HL-60/S4 treated with retinoic acid at 250 ng/mL for 4 days and 3 days (cell line): ENCODE results near the gene CDK18.
"Not testable (repeated sequence)": the region's sequence is repeated elsewhere in the genome, so short reads cannot be mapped to it uniquely, and the experiment has no call there.

ENCODE experiments used
- in situ Hi-C: fragments of 300-500 bp; cut with MboI; formaldehyde crosslinking; loops from 2 replicates; pipeline ENCODE4 v1.7.0; 2022; ENCODE audit warnings: low sequenced_read_pairs

The CDK18 gene

DNA sequence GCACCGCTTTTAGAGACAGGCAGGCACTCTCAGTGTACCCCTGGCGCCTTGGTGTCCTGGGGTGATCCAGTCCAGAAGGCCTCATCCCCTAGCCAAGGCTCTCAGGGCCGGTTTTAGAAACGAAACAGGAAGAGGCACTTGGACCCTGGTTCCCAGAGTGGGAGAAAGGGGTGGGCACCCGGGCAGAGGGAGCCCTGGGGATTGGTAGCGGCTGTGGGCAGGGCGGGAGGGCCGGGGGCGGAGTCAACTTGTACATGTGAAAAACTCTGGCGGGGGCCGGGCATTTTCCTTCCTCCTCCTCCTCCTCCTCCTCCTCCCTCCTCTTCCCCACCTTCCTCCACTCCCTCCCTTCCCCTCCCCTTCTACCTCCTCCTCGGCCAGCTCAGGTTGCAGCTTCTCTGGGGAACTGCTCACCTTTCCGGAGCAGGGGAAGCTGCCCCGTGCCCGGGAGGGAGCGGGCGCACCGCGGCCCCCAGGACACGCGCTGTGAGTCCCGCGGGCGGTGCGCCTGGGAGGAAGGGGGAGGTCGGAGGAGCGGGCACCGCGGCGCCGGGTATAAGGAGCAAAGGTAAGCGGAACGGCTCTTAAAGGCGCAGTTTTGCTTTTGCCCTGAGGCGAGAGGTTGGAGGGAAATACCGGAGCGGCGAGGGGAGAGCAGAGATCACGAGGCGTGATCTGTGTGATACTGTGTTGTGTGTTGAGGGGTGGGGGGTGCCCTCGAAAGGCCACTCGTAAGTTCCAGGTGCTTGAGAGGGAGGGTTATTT, at the start of gene CDK18:
TSS of gene CDK18 (plus strand) at position 359 of the 765 bp plus-strand sequence. CDS start 18,499 bp downstream, outside the sequence.
- in situ Hi-C loops: no loop called here

DNA sequence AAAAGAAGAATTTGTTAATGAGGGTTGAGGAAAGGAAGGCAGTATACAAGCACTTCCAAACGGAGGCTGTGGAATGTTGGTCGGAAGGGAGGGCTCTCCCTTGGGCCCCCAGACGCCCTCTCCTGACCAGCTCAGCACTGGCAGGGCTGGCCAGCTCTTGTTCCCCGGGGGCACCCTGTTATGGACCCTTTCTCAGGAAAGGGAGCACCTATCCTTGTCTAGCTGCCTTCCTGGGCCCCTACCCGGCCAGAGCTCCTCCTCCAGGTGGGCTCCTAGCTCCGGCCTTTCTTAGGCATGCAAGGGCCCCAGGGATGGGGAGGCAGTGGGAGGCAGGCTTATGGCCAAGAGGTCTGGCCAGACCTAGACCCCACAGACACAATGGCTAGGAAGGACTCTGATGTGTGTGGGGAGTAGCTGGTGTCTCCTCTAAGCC, 49.5 kb upstream of the CDK18 start:
- in situ Hi-C loops: no loop called here

DNA sequence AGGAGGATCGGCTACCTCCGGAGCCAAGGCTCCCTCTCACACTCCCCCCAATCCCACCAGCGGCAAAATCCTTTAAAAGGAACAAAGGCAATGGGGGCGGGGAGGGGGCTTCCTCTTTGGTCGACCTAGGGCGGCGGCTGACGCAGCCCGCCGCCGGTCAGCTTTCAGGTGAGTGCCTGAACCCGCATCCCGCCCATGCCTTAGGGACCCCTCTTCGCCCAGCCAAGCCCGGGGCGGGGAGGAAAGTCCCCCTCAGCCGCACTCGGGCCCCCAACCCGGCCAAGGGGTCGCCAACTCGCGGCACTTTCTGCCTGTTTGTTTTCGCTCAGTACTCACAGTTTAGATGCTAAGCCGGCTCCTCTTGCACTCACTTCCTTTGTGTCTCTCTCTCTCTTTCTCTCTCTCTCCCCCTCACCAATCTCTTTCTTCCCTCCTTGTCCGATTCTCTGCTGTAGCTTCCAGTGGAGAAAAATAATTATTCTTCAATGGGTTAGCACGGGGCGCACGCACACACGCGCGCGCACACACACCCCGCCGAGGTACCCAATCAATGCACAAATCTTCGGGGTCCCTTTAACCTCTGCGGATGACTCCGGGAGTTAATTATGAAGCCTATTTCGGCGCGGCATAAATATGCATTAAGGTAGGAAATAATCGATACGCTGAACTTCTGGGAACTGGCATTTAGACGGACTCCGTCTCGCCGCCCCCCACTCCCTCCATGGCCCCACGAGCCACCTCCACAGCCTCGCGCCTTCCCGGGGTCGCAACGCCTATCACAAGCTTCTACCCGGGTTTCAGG, 48.7 kb upstream of the CDK18 start, which contains the start of gene BLACAT1:
TSS of gene BLACAT1 (minus strand) at position 465 of the 802 bp plus-strand sequence.
- in situ Hi-C loops: no loop called here

DNA sequence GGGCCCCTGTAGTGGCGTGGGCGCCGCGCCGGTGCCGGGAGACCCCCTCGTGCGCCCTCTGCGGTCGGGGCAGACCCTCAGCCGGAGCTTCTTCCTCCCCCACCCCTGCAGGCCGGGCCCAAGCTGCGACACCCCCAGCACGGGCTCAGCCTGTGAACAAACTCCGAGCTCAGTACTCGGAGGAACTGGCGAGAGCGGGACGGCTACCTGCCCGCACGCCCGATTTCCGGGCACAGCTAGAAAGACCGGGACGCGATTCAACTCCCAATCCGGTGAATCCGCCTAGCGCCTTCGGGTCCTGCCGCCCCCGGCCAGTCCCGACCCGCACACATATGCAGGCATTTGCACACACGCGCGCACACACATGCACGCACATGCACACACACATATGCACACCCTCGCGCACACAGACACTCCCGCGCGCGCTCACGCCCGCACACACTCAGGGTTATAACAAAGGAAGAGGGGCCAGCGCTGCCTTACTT, 48.0 kb upstream of the CDK18 start:
- in situ Hi-C loops: no loop called here

DNA sequence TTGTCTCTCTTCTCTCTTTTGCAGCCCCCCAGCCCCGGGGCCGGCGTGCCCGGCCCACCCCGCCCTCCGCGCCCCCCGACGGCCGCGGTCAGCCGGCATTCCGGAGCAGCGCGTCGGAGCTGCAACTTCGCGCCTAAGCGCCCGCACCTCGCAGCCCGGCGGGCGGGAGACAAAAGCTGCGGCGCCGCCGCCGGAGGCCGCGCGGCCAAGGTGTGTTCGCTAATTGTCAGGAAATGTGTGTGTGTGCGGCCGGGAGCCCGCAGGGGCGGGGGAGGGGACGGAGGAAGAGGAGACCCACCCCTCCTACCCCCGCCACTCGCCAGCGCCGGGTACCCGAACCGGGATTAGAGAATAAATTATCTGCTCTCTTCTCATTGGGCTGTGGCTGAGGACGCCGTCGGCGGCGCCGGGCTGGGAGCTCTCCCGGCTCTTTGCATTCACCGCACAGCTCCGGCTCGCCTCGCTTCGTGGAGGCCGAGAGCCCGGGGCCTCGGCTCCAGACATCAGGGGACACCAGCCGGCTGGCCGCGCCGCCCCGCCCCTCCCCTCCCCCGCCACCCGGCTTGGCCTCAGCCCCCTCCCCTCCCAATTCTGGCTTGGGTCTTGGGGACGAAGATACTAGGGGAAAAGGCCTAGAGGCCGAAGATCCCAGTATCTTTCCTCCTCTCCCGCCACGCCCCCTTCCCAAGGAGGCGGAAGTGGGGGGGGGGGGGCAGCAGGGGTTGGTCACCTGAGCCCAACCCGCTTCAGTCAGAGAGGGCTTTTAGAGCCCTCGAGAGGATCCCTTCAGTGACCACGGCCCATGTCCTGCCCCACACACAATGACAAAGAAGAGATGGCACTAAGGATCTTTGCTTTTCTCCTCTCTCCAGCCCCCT, 47.4 kb upstream of the CDK18 start:
- in situ Hi-C loops: no loop called here

DNA sequence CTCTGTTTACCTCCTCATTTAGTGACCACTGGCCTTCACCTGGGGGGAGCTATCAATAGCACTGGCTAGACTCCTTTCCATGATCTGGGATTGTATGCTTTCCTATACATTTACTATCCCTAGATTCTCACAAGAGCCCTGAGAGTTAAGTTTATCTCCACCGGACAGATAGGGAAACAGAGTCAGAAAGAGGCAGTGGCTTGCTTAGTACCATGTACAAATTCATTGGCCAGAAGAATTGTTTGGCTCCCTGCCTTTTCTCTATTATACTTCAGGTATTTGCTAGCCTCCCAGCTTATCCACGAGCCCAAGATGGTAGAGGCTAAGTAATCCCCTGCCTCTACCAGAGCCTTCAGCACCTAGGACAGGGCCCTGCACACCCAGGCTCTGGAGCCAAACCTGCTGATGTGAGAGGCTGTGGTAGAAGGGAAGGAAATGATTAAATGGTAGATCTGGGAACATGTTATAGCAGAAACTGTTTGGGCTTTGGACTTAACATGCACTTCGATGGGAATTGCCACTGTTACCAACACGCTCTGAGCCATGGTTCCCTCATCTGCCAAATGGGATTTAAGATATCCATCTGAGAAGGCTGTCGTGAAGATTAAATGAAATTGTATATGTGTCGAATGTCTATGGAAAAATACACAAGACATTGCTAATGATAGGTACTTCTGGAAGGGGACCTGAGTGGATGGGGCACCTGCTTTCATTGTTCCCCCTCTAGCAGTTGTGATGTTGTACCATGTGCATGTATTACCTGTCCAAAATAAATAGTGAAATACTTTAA, 45.5 kb upstream of the CDK18 start:
- in situ Hi-C loops: no loop called here

DNA sequence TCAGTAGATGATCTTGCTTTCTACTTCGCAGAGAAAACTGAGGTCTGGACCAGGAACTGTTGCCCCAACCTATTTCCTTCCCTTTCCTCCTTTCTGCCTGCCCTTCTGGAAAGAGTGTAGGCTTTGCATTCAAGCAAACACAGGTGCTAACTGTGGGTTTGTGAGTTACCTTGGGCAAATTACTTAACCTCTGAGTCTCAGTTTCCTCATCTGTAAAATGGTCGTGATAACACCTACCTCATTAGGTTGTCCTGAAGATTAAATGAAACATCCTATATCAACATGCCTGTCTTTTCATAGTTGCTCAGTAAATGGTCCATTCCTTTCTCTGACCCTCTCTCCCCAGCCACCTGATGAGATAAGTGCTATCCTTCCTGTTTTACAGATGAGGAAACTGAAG, 39.1 kb upstream of the CDK18 start:
- in situ Hi-C loops: no loop called here

DNA sequence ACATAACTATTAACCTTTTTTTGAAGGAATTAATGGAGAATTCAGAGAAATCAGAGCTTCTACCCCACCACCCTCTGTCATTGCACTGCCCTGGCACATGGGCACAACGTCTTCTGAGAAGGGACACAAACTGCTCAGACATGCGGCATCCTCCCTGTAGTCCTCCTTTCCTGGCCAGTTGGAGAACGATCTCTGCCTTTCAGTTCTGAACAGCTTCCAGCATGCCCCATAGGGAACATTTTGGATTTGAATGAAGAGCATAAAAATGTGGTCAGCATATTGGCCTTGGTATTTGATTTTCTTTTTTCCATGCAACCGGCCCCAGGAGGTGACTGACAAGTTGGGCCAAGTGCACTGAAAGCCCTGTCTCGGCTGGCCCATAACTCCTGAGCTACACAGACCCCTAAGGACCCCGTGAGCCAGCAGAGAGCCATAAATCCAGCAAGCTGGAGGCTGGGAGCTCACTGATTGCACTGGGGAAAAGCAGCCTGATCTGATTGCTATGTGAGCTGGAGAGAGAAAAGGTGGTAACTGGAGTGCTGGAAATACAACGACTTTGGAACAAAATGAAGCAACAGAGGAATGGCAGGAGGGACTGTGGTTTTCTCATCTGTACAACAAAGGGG, 37.8 kb upstream of the CDK18 start:
- in situ Hi-C loops: no loop called here

DNA sequence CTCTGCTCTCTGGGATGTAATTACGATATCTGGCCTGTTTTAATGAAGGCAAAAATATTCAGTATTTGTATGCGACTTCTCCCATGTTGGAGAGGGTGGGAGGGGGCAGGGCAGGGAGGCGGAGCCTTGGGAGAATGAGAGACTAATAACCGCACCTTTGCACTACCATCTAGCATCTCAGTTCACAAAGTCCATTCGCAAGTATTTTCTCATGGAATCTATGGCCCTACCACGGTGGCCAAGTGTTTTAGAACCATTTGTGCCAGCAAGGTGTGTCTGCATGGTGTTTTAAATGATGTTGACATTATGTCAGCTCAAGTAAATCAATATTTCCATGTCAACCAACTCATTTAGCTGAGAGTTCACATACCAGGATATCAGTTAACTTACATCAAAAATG, 34.3 kb upstream of the CDK18 start:
- in situ Hi-C loops: no loop called here

DNA sequence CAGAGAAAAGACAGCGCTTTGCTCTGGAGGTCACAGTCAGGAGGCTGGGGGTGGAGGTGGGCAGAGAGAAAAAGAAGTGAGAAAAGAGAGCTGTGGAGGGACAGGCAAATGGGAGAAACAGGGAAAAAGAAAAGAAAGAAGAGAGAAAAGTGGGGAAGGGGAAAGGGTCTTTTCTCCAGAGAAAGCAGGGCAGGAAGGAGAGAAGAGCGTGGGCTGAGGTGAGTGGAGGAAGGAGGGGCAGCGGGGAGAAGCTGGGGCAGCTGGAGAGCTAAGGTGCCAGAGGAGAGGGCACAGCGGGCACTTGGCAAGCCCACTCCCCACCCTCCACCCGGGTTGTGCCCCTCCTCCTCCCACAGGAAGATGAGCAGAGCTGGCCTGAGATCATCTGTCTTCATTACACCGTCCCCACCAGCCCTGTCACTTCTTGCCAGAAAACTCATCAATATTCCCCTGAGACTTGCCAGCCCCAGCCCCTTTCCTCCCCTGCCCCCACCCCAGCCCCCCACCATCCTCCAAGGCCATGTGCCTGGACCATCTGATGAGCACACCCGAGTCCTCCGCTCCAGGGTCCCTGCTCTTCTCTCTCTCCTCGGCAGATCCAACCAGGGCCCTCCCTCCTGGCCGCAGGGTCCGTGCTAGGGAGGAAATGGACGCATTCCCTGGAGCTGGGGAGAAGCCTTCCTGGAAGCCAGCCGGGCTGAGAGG, 31.6 kb upstream of the CDK18 start:
- in situ Hi-C loops: no loop called here

DNA sequence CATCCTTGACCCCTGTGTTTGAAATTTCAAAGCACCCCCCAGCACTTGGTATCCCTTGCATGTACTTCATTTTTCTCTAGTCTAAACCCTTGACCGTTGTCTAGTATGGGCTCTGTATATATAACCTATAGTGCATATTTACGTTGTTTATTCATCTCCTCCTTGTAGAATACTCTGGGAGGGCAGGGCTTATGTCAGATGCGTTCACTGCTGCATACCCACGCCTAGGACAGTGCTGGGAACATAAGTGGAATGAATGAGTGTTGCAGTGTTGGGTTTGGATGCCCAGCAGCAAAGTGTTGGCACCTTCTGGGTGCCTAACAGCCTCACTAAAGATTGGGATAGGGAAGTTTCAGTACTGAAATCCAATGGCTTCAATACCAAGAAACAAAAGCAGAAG, 31.0 kb upstream of the CDK18 start:
- in situ Hi-C loops: no loop called here

DNA sequence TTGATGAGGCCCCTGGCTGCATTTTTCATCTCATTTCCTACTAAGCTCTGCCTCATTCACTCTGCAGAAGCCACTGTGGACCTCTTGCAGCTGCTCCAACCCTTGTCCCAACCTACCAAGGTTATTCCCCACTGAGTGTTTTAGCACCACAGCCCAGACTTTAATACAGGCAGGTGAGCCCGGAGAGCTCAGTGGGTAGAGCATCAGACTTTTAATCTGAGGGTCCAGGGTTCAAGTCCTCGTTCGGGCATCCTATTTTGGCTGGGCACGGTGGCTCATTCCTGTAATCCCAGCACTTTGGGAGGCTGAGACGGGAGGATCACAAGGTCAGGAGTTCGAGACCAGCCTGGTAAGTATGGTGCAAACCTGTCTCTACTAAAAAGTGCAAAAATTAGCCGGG, 30.5 kb upstream of the CDK18 start:
- in situ Hi-C loops: no loop called here

DNA sequence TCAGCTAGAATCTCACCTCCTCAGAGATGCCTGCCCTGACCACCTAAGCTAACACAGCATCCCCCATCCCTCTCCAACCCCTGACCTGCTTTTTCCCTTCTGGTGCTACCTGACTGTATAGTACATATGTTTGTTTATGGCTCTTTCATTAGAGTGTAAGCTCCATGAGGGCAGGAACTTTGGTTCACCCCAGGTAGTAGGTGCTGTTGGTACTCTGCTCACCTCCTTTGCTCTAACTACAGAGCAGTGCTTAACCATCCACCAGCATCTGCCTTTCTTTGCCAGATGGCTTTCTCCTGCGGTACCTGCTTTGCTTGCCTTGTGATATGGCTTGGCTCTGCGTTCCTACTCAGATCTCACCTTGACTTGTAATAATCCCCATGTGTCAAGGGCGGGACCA, 29.9 kb upstream of the CDK18 start:
- in situ Hi-C loops: no loop called here

DNA sequence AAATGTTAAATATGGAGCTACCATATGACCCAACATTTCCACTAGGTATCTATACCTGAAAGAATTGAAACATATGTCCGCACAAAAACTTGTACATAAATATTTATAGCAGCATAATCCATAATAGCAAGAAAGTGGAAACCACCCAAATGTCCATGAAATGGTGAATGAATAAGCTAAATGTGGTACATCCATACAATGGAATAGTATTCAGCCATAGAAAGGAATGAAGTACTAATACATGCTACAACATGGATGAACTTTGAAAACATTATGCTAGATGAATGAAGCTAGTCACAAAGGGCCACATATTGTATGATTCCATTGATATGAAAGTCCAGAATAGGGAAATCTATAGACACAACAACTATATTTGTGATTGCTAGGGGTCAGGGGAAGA, 28.6 kb upstream of the CDK18 start:
- in situ Hi-C loops: no loop called here

DNA sequence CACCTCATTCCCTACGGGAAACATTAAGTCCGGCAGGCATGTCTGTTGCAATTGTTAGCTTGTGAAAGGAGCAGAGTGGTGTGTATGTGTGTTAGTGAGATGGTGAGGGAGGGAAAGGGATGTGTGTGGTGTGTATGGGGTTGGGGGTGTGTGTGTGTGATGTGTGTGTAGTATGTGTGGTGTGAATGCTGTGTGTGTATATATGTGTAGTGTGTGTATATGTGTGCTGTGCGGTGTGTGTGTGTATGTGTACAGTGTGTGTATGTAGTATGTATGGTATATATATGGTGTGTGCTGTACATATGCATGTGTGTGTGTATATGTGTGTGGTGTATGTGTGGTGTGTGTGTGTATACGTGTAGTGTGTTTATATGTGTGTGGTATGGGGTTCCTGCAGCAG, 27.8 kb upstream of the CDK18 start:
- in situ Hi-C loops: no loop called here

DNA sequence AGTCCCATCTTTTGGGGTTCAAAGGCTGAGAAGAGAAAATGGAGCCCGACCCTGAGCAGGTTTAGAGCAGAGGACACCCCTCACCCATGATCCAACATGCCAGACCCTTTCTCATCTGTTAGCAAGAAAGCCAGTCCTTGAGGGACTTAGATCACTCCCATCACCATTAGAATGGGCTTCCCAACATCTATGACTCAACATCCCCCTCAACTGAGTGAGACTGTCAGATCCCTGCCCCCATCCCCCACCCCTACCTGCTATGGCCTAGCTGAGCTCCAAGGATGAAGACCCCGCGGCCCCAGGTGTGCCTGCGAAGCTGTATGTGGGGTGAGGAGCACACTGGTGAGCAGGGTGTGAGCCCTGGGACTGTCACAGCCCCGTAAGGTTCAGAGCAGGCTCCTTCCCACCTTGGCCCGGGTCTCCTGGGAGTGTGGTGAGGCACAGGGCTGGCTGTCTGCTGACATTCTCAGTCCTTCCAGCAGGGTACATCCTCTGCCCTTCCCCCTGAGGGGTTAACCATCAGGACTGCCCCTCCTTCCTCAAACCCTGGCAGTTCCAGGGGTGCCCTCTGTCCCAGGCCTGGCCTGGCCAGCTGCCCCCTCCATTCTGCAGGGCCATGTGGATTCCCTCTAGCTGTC, 27.2 kb upstream of the CDK18 start:
- in situ Hi-C loops: no loop called here

DNA sequence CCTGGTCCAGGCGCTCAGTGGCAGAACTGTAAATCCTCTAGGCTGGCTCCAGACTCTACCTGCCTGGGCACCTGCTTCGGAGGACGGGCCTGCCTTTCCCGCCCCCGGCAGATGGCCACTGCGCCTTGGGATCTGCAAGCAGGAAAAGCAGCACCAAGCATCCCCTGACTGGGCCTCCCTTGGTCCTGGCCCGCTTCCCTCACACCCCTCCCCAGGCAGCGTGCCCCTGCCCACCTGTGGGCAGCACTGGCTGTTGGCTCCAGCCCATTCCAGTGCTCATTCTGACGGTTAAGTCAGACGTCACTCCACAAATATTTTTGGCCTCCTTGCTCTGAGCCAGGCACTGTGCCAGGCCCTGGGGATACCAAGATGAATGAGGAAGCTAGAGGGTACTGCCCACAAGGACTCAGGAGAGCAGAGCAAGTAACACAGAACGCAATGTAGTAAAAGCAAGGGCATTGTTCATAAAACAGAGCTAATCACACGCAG, 26.7 kb upstream of the CDK18 start:
- in situ Hi-C loops: no loop called here

DNA sequence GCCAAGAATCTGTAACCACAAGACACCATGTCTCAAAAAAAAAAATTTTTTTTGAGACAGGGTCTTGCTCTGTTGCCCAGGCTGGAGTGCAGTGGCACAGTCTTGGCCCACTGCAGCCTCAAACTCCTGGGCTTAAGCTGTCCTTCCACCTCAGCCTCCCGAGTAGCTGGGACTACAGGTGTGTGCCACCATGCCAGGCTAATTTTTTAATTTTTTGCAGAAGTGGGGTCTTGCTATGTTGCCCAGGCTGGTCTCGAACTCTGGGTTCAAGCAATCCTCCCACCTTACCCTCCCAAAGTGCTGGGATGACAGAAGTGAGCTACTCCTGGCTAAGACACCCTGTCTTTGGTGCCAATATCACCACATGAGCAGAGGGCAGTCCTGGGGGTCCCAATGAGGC, 25.5 kb upstream of the CDK18 start:
- in situ Hi-C loops: not testable (repeated sequence)
